ENCODE data around the gene TSPYL1. TPM values are rescaled to one million over a fixed set of nuclear protein-coding genes. Genes with fewer than 3 reads are reported as not detected.

TSPYL1 gene
- polyA plus RNA-seq, 3 donors from 2014 or later = 14.9 to 31.0 (median 21.6) TPM

DNA sequence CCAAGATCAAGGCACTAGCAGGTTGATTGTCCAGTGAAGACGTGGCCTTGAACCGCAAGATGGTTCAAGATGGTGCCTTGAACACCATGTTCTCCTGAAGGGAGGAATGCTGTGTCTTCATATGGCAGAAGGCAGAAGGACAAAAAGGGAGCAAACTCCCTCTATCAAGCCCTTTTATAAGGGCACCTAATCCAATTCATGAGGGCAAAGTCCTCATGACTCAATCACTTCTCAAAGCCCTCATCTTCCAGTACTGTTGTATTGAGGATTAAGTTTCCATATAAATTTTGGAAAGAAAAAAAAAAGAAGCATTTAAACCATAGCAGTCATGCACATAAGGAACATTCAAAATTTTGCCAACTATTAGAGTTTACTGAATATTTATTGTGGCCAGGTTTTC lies 29.9 kb upstream of the TSPYL1 start:
- Mint-ChIP-seq H3K36me3 (peaks cover 3 to 10% (median 9%) of the 10 kb centered on the region in 3 donors), H3K4me3 (no peak overlapping the region), H3K9me3 (no peaks in the 10 kb centered on the region), H3K27ac (no peak overlapping the region), H3K4me1 (no peaks in the 10 kb centered on the region), H3K27me3 (ENCODE audit: low read depth in 3 of 3) (peaks cover 0 to 3% (median 2%) of the 10 kb centered on the region in 3 donors)
- no peak for DNase-seq

DNA sequence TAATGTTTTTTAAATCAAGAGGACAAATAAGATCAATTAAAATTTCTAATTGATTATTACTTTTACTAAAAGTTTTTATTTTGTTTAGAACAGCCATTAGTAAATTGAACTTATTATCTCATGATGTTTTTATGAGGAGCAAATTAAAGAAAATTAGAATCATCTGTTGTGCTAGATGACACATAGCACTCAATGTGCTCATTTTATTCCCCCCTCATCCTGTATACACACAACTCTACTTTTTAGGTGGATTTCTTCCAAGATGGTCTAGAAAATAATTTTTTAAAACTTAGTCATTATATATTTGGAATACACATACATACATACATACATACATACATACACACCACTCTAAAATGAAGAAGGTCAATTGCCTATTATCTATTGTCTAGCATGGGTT lies 29.3 kb upstream of the TSPYL1 start:
- Mint-ChIP-seq H3K4me1 (no peaks in the 10 kb centered on the region), H3K4me3 (no peak overlapping the region)

DNA sequence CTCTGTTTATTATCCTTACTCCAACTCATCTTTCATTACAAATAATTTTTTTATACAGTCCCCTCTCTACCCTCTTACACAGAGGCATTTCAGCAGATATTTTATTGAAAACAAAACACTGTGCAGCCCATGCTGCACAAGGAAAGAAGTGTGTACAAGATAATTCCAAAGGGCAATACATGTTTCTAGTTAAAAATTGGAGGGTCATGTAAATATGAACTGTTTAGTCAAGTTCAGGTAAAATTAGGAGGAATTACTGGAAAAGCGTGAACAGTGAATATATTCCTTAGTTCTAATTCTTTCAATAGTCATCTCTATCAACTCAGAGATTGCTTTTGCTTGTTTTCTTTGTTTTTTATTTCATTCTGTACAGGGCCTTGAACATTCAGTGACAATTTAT lies 27.9 kb upstream of the TSPYL1 start:
- no peak overlapping the region for H3K27ac Mint-ChIP-seq
- H3K4me3 Mint-ChIP-seq = no peak overlapping the region
- peaks cover 0 to 3% (median 2%) of the 10 kb centered on the region in 3 donors for H3K27me3 Mint-ChIP-seq (ENCODE audit: low read depth in 3 of 3)
- H3K9me3 Mint-ChIP-seq = no peaks in the 10 kb centered on the region
- peaks cover 3 to 10% (median 9%) of the 10 kb centered on the region in 3 donors for H3K36me3 Mint-ChIP-seq
- H3K4me1 Mint-ChIP-seq = no peaks in the 10 kb centered on the region
- DNase-seq = no peak

More for the DNA sequence above, 29.3 kb upstream of the TSPYL1 start:
- Mint-ChIP-seq H3K27me3 (ENCODE audit: low read depth in 3 of 3) (peaks cover 0 to 3% (median 2%) of the 10 kb centered on the region in 3 donors), H3K9me3 (no peaks in the 10 kb centered on the region), H3K27ac (no peak overlapping the region), H3K36me3 (peaks cover 3 to 10% (median 9%) of the 10 kb centered on the region in 3 donors)
- no peak for DNase-seq

- peaks cover 0 to 3% (median 2%) of the 10 kb centered on the region in 3 donors for H3K27me3 Mint-ChIP-seq (ENCODE audit: low read depth in 3 of 3)
- no peak overlapping the region for H3K27ac Mint-ChIP-seq
- H3K36me3 Mint-ChIP-seq = peaks cover 3 to 10% (median 9%) of the 10 kb centered on the region in 3 donors
- no peaks in the 10 kb centered on the region for H3K4me1 Mint-ChIP-seq
- H3K4me3 Mint-ChIP-seq = no peak overlapping the region
- H3K9me3 Mint-ChIP-seq = no peaks in the 10 kb centered on the region
- DNase-seq = no peak
These were observed 27.3 kb upstream of the TSPYL1 start for GRCh38 chr6:116307001-116307400.

GRCh38 chr6:116304538-116305097 lies 24.9 kb upstream of the TSPYL1 start:
- Mint-ChIP-seq H3K27ac (no peak overlapping the region), H3K4me1 (no peaks in the 10 kb centered on the region), H3K4me3 (no peak overlapping the region)

DNA sequence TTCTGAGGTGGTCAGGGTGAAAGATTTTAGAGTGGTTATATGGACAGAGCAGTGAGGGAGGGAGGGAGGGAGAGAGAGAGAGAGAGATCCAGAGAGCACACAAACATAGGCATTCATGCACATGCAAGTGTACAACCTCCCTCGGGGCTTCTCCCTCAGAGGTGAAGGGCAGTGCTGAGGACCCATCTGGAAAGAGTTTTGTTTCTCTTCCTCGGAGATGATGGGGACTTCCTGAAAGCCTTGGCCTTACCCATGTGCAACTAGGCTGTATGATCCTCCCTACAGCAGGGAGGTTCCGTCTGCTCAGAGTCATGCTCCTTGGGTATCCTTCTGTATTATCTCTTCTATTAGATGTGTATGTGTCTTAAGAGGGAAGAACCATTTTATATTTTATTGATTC lies 21.4 kb upstream of the TSPYL1 start:
- Mint-ChIP-seq H3K4me1 (no peaks in the 10 kb centered on the region), H3K9me3 (peaks cover 0 to 7% (median 1%) of the 10 kb centered on the region in 6 donors), H3K27me3 (ENCODE audit: low read depth in 3 of 3) (no peaks in the 10 kb centered on the region), H3K27ac (no peak overlapping the region), H3K4me3 (no peak overlapping the region), H3K36me3 (peaks cover 0 to 3% (median 3%) of the 10 kb centered on the region in 3 donors)
- no peak for DNase-seq

More at GRCh38 chr6:116304538-116305097, 24.9 kb upstream of the TSPYL1 start:
- Mint-ChIP-seq H3K27me3 (ENCODE audit: low read depth in 3 of 3) (no peaks in the 10 kb centered on the region), H3K9me3 (no peaks in the 10 kb centered on the region), H3K36me3 (no peaks in the 10 kb centered on the region)
- no peak for DNase-seq

- H3K4me1 Mint-ChIP-seq = no peaks in the 10 kb centered on the region
- no peak overlapping the region for H3K4me3 Mint-ChIP-seq
- no peak for DNase-seq
These were observed 20.8 kb upstream of the TSPYL1 start for GRCh38 chr6:116300566-116300965.

GRCh38 chr6:116298973-116299372 lies 19.2 kb upstream of the TSPYL1 start:
- Mint-ChIP-seq H3K4me1 (no peaks in the 10 kb centered on the region), H3K27me3 (ENCODE audit: low read depth in 3 of 3) (peaks cover 0 to 2% (median 0%) of the 10 kb centered on the region in 3 donors), H3K4me3 (no peak overlapping the region), H3K27ac (no peak overlapping the region), H3K9me3 (peaks cover 0 to 7% (median 1%) of the 10 kb centered on the region in 6 donors), H3K36me3 (peaks cover 0 to 3% (median 3%) of the 10 kb centered on the region in 3 donors)
- DNase-seq = no peak

More at GRCh38 chr6:116300566-116300965, 20.8 kb upstream of the TSPYL1 start:
- H3K27me3 Mint-ChIP-seq (ENCODE audit: low read depth in 3 of 3) = no peaks in the 10 kb centered on the region
- H3K36me3 Mint-ChIP-seq = peaks cover 0 to 3% (median 3%) of the 10 kb centered on the region in 3 donors
- H3K9me3 Mint-ChIP-seq = peaks cover 0 to 7% (median 1%) of the 10 kb centered on the region in 6 donors
- no peak overlapping the region for H3K27ac Mint-ChIP-seq

DNA sequence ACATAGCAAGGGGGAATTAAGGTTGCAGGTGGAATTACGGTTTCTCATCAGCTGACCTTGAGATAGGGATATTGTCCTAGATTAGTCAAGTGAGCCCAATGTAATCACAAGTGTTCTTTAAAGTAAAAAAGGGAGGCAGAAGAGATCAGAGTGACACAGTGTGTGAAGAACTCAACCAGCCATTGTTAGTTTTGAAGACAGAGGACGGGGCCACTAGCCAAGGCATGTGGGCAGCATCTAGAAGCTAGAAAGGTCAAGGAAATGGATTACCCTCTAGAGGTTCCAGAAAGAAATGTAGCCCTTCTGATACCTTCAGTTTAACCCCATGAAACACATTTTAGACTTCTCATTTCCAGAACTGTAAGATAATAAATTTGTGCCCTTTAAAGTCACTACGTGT lies 18.5 kb upstream of the TSPYL1 start:
- peaks cover 0 to 7% (median 1%) of the 10 kb centered on the region in 6 donors for H3K9me3 Mint-ChIP-seq
- no peak overlapping the region for H3K4me3 Mint-ChIP-seq
- H3K27me3 Mint-ChIP-seq (ENCODE audit: low read depth in 3 of 3) = peaks cover 0 to 2% (median 0%) of the 10 kb centered on the region in 3 donors
- peaks cover 0 to 3% (median 3%) of the 10 kb centered on the region in 3 donors for H3K36me3 Mint-ChIP-seq
- no peak overlapping the region for H3K27ac Mint-ChIP-seq
- no peak for DNase-seq
- H3K4me1 Mint-ChIP-seq = no peaks in the 10 kb centered on the region

DNA sequence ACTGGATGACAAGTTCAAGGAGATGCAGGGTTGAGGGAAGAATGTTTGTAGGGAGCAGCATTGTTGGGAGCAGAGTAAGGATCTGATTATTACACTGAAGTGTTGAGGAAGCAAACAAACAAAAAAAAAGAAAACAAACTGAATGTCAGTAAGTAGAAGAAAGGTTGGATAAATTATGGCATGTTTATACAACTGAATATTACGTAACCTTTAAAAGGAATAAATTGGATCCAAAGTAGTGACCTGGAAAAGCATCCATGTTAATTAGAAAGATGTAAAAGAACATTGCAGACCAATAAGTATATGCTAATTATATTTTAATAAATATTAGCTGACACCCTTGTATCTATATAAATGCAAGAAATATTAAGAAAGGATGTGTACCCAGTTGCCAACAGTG lies 12.8 kb upstream of the TSPYL1 start:
- no peaks in the 10 kb centered on the region for H3K4me1 Mint-ChIP-seq

DNA sequence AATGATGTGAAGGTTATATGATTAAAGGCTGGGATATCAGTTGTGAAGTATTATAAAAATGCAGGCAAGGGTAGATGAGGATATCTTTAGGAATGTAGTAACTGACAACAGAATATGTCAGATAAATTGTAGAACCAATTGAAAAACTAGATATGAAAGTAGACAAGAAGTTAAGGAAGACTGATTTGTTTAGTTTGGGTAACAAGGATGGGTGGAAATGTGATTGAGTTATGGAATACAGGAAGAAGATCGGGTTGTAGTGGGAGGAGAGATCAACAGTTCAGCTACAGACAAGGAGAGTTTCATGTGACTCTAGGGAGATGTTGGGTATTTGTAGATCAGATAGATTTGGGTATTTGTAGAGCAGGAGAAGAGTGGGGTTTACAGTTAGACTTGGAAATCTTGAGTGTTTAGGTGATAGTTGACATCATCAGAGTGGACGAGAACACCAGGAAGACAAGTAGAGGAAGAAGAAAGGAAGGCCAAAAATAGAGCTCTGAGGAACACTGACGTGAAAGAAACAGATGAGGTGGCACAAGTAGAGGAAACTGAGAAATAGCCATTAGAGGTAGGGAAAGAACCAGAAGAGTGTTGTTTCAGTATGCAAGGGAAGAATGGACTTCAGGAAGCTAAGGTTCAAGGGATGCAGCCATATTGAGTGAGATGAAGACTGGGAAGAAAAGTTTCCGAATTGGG lies 12.1 kb upstream of the TSPYL1 start:
- H3K4me1 Mint-ChIP-seq = no peaks in the 10 kb centered on the region
- no peak for DNase-seq
- no peaks in the 10 kb centered on the region for H3K36me3 Mint-ChIP-seq
- no peaks in the 10 kb centered on the region for H3K9me3 Mint-ChIP-seq
- peaks cover 0 to 2% (median 0%) of the 10 kb centered on the region in 3 donors for H3K27me3 Mint-ChIP-seq (ENCODE audit: low read depth in 3 of 3)
- H3K4me3 Mint-ChIP-seq = no peak overlapping the region
- no peak overlapping the region for H3K27ac Mint-ChIP-seq

More for the DNA sequence above, 12.8 kb upstream of the TSPYL1 start:
- no peaks in the 10 kb centered on the region for H3K9me3 Mint-ChIP-seq
- H3K36me3 Mint-ChIP-seq = no peaks in the 10 kb centered on the region
- H3K27me3 Mint-ChIP-seq (ENCODE audit: low read depth in 3 of 3) = peaks cover 0 to 2% (median 0%) of the 10 kb centered on the region in 3 donors
- DNase-seq = no peak
- no peak overlapping the region for H3K4me3 Mint-ChIP-seq
- H3K27ac Mint-ChIP-seq = no peak overlapping the region

GRCh38 chr6:116290799-116291198 lies 11.1 kb upstream of the TSPYL1 start:
- no peak for DNase-seq
- Mint-ChIP-seq H3K9me3 (no peaks in the 10 kb centered on the region), H3K4me1 (no peaks in the 10 kb centered on the region), H3K4me3 (no peak overlapping the region), H3K36me3 (no peaks in the 10 kb centered on the region), H3K27ac (no peak overlapping the region), H3K27me3 (ENCODE audit: low read depth in 3 of 3) (peaks cover 0 to 2% (median 0%) of the 10 kb centered on the region in 3 donors)

- no peak for DNase-seq
- H3K9me3 Mint-ChIP-seq = no peaks in the 10 kb centered on the region
- no peaks in the 10 kb centered on the region for H3K4me1 Mint-ChIP-seq
- no peaks in the 10 kb centered on the region for H3K36me3 Mint-ChIP-seq
- no peak overlapping the region for H3K27ac Mint-ChIP-seq
- no peak overlapping the region for H3K4me3 Mint-ChIP-seq
- no peaks in the 10 kb centered on the region for H3K27me3 Mint-ChIP-seq (ENCODE audit: low read depth in 3 of 3)
These were observed 10.1 kb upstream of the TSPYL1 start for GRCh38 chr6:116289876-116290275.

- H3K27me3 Mint-ChIP-seq (ENCODE audit: low read depth in 3 of 3) = no peaks in the 10 kb centered on the region
- no peak overlapping the region for H3K4me3 Mint-ChIP-seq
- no peaks in the 10 kb centered on the region for H3K4me1 Mint-ChIP-seq
- no peaks in the 10 kb centered on the region for H3K36me3 Mint-ChIP-seq
- H3K27ac Mint-ChIP-seq = no peak overlapping the region
- H3K9me3 Mint-ChIP-seq = no peaks in the 10 kb centered on the region
- DNase-seq = peak; percentile 31 to 49 (median 35)
These were observed 8.1 kb upstream of the TSPYL1 start for GRCh38 chr6:116287689-116288282.
